ENCODE results near the gene SLC25A34.

SLC25A34 gene

DNA sequence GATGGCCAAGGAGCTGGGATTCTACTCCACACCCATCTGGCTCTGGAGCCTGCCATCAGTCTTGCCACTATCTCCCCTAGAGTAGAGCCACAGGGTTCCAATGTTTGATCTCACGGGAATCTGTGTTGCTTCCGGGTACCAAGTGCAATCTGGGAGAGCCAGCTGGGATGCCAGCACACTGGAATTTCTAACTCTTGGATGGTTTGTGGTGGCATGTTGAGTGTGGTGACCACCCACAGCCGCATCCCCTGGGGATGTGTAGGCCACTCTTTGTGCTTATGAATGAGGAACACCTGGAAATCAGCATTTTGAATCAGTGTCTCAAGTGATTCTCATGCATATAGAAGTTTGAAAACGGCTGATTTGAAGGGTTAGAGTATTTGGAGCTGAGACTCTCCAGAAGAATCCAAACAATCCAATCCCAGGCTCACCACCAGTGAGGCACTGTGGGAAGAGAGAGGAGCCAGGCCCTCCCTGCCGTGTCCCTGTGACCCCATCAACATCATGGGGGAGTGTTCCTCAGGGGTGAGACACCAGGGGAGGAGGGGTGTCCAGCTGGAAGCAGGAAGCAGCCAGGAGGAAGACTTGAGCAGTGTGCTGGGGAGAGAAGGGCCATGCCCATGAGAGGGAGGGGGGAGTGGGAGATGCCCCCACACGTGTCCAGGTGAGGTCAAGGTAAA lies 35.9 kb downstream of the SLC25A34 start:
- DNase-seq (ENCODE audit: low read depth in 2 of 2): no peak

- no peak for DNase-seq (ENCODE audit: low read depth in 2 of 2)
Measured at GRCh38 chr1:15775706-15776105, 39.6 kb downstream of the SLC25A34 start.

DNA sequence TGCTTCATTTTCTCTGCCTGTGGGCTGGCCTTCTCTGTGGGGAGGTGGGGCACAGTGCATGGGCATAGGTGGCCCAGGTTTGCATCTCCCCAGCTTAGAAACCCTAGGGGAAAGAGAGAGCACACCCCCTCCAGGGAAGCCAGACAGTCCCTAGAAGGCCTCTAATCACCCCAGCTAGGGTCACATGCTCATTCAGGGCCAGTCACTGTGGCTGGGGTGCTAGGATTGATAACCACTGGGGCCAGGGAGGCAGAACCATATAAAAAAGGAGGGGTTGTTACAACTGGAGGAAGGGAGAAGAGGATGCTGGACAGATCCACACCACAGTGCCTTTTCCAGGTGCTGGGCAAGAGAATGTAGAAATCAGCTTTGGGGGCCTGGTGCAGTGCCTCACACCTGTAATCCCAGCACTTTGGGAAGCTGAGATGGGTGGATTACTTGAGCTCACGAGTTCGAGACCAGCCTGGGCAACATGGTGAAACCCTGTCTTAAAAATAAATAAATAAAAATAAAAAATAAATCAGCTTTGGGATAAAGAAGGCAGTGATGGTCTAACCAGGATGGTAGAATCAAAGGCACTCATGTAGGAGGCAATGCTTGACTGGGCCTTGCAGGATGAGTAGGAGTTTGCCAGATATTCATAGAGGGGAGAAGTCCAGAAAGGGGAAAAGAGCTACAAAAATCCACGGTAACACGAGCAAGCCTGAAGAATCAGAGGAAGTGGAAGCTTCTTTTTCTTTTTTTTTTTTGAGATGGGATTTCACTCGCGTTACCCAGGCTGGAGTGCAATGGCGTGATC lies 42.0 kb downstream of the SLC25A34 start:
- DNase-seq (ENCODE audit: low read depth in 2 of 2): no peak

DNA sequence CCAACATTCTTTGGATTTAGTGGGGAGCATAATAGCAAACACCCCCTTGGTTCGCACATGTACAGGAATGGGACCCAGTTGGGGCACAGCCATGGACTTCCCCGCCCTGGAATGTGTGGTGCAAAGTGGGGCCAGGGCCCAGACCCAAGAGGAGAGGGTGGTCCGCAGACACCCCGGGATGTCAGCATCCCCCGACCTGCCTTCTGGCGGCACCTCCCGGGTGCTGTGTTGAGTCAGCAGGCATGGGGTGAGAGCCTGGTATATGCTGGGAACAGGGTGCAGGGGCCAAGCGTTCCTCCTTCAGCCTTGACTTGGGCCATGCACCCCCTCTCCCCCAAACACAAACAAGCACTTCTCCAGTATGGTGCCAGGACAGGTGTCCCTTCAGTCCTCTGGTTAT lies 49.6 kb downstream of the SLC25A34 start:
- no peak for DNase-seq (ENCODE audit: low read depth in 2 of 2)

- DNase-seq (ENCODE audit: low read depth in 2 of 2): no peak
Measured at GRCh38 chr1:15786581-15786980, 50.5 kb downstream of the SLC25A34 start.

GRCh38 chr1:15788624-15789301 lies 52.7 kb downstream of the SLC25A34 start:
- DNase-seq (ENCODE audit: low read depth in 2 of 2): no peak
